Peyer's patch (tissue), 4 donors: ENCODE data around the gene UBE2F.

ENCODE experiments used
- CTCF ChIP-seq, 6 experiments: fragments of 450-650 bp in 4 of 6; fragments of 200-600 bp in 2 of 6; sonication (generic) in 1 of 6; IDR thresholded peaks; one replicate each; pipeline ENCODE4 v1.5.1; 2017 to 2019; ENCODE audit warnings: antibody characterized with exemption in 6 of 6, mild to moderate bottlenecking in 3 of 6, moderate library complexity in 1 of 6
- POLR2A ChIP-seq, 2 donors: fragments of 450-650 bp; IDR thresholded peaks; one replicate each; pipeline ENCODE4 v1.5.1; 2017; ENCODE audit warnings: antibody characterized with exemption in 2 of 2, mild to moderate bottlenecking in 2 of 2, moderate library complexity in 2 of 2

- TF ChIP-seq CTCF (IDR thresholded peaks at IDR 0.05) (no peak), POLR2A (IDR thresholded peaks at IDR 0.05) (no peak)
These were observed 124.7 kb downstream of the UBE2F start for GRCh38 chr2:238091436-238092060.
